OCI-LY7 (cell line): Measurements from ENCODE around the gene RASSF4. TPM values are rescaled to one million over a fixed set of nuclear protein-coding genes. Genes with fewer than 3 reads are reported as not detected.

ENCODE experiments used
- BruUV-seq: library from RNA; stranded (reverse); fragments of 400-500 nt; replicated peaks from 2 replicates; lab custom pipeline; 2021; lab: Mats Ljungman, UMichigan
- CTCF ChIA-PET: fragments of 300-600 bp; sonication (Branson Sonifier 250); formaldehyde crosslinking; loops from one replicate; lab custom pipeline; 2022; ENCODE audit warnings: antibody characterized with exemption; ENCODE audit not compliant: unreplicated experiment; lab: Charles Lee
- POLR2A ChIA-PET: fragments of 300-600 bp; sonication (Branson Sonifier 250); formaldehyde crosslinking; loops from one replicate; lab custom pipeline; 2022; ENCODE audit warnings: antibody characterized with exemption; lab: Charles Lee
- DNase-seq: peaks from one replicate; pipeline ENCODE4 v3.0.0-alpha.2; 2015; ENCODE audit warnings: low spot score
- H2AFZ ChIP-seq: fragments of 200-600 bp; sonication (generic), shearing (Covaris generic); 2 replicates; pipeline ENCODE4 v1.6.1; 2014; ENCODE audit warnings: mild to moderate bottlenecking, antibody characterized with exemption, low read length, moderate library complexity
- H3K27ac ChIP-seq: fragments of 200-600 bp; sonication (generic); 2 replicates; pipeline ENCODE4 v1.5.1; 2014; ENCODE audit warnings: mixed run types, low read depth, mild to moderate bottlenecking, moderate library complexity, low read length, inconsistent platforms; ENCODE audit not compliant: poor library complexity, severe bottlenecking
- H3K36me3 ChIP-seq: fragments of 200-600 bp; sonication (generic); 2 replicates; pipeline ENCODE4 v1.6.1; 2014; ENCODE audit warnings: mild to moderate bottlenecking, antibody characterized with exemption, low read length, moderate library complexity, mixed read lengths; ENCODE audit not compliant: insufficient read depth
- H3K4me1 ChIP-seq: fragments of 200-600 bp; sonication (generic); 2 replicates; pipeline ENCODE4 v1.5.1; 2014; ENCODE audit warnings: mild to moderate bottlenecking, low read length; ENCODE audit not compliant: insufficient read depth, poor library complexity, severe bottlenecking
- H3K4me2 ChIP-seq: fragments of 200-600 bp; sonication (generic); 2 replicates; pipeline ENCODE4 v1.6.1; 2014; ENCODE audit warnings: mild to moderate bottlenecking, low read length
- H3K4me3 ChIP-seq: fragments of 200-600 bp; sonication (generic); 2 replicates; pipeline ENCODE4 v1.5.1; 2014; ENCODE audit warnings: mild to moderate bottlenecking, low read depth, low read length; ENCODE audit not compliant: poor library complexity, severe bottlenecking
- H3K79me2 ChIP-seq: fragments of 200-600 bp; sonication (generic); 2 replicates; pipeline ENCODE4 v1.6.1; 2016; ENCODE audit warnings: low read depth, mild to moderate bottlenecking, low read length, moderate library complexity, mixed read lengths; ENCODE audit not compliant: insufficient read depth
- H3K9me2 ChIP-seq: fragments of 200-600 bp; sonication (generic); 2 replicates; pipeline ENCODE4 v1.6.1; 2016; ENCODE audit warnings: mild to moderate bottlenecking, low read length, mixed read lengths; ENCODE audit not compliant: insufficient read depth
- H3K9me3 ChIP-seq: fragments of 200-600 bp; sonication (generic); 2 replicates; pipeline ENCODE4 v1.6.1; 2014; ENCODE audit warnings: mild to moderate bottlenecking, mixed run types, low read length, mixed read lengths
- H4K20me1 ChIP-seq: fragments of 200-600 bp; sonication (generic); 2 replicates; pipeline ENCODE4 v1.6.1; 2014; ENCODE audit warnings: mild to moderate bottlenecking, antibody characterized with exemption, low read length, moderate library complexity, mixed read lengths; ENCODE audit not compliant: insufficient read depth
- EZH2phosphoT487 ChIP-seq: fragments of 200-600 bp; sonication (generic); IDR thresholded peaks from 2 replicates; pipeline ENCODE4 v1.6.1; 2018; ENCODE audit warnings: low read depth, borderline replicate concordance, mild to moderate bottlenecking, mixed run types, antibody characterized with exemption, low read length, moderate library complexity, mixed read lengths
- intact Hi-C: fragments of 100-400 bp; cut with micrococcal nuclease; formaldehyde crosslinking; loops from one replicate; pipeline ENCODE4 v1.10.0; 2022; ENCODE audit not compliant: unreplicated experiment
- total RNA-seq, 2 experiments: library from RNA; depleted of rRNA in 1 of 2; stranded (reverse); fragments of >200 nt in 1 of 2; shearing (Covaris generic) in 1 of 2; gene quantifications; 2 replicates each; pipeline ENCODE4 v1.2.3, GENCODE V29; 2014 to 2022
- TF ChIP-seq, protein P1 (sequence below): fragments of 200-600 bp; sonication (generic); conservative IDR thresholded peaks from 2 replicates; pipeline ENCODE4 v1.5.1; 2014; ENCODE audit warnings: mild to moderate bottlenecking, antibody characterized with exemption, low read length, moderate library complexity, mixed read lengths

RASSF4 gene
- total RNA-seq, 2 experiments from 2014 or later = 2.6 to 5.3 TPM

DNA sequence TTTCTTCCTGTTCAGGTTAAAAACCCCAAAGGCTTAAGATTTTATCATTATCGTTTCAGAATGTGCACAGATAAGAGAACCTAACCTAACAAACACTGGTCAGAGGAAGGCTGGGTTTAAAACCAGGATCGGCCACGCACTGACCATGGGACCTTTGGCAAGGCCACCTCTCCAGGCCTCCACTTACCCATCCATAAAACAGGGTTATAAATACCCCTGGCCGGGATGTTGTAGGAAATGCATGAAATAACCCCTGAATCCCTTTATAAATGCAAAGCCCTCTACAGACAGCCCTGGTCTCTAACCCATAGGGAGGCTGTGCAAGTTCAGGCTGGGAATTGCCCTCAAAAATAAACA is 18.6 kb downstream of the RASSF4 start:
- POLR2A ChIA-PET = interaction anchor here (0.6 kb wide), 1 partner anchor 1116 kb away, joined by 3 read pairs; no protein-coding TSS in a partner anchor
- no peaks in the 10 kb centered on the region for H4K20me1 ChIP-seq
- no TSS peak for BruUV-seq
- no peaks in the 10 kb centered on the region for H3K9me3 ChIP-seq
- no peak overlapping the region for H3K4me2 ChIP-seq
- CTCF ChIA-PET = no interaction called here
- TF ChIP-seq, protein P1, sequence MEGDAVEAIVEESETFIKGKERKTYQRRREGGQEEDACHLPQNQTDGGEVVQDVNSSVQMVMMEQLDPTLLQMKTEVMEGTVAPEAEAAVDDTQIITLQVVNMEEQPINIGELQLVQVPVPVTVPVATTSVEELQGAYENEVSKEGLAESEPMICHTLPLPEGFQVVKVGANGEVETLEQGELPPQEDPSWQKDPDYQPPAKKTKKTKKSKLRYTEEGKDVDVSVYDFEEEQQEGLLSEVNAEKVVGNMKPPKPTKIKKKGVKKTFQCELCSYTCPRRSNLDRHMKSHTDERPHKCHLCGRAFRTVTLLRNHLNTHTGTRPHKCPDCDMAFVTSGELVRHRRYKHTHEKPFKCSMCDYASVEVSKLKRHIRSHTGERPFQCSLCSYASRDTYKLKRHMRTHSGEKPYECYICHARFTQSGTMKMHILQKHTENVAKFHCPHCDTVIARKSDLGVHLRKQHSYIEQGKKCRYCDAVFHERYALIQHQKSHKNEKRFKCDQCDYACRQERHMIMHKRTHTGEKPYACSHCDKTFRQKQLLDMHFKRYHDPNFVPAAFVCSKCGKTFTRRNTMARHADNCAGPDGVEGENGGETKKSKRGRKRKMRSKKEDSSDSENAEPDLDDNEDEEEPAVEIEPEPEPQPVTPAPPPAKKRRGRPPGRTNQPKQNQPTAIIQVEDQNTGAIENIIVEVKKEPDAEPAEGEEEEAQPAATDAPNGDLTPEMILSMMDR = no peak
- TF ChIP-seq EZH2phosphoT487 = no peak
- H3K27ac ChIP-seq = no peak overlapping the region
- H2AFZ ChIP-seq = no peak overlapping the region
- H3K36me3 ChIP-seq = no peaks in the 10 kb centered on the region
- DNase-seq = no peak
- H3K79me2 ChIP-seq = no peaks in the 10 kb centered on the region
- H3K9me2 ChIP-seq = no peaks in the 10 kb centered on the region
- no peak overlapping the region for H3K4me3 ChIP-seq
- peaks cover 16% of the 10 kb centered on the region for H3K4me1 ChIP-seq
- intact Hi-C loops = no loop called here

DNA sequence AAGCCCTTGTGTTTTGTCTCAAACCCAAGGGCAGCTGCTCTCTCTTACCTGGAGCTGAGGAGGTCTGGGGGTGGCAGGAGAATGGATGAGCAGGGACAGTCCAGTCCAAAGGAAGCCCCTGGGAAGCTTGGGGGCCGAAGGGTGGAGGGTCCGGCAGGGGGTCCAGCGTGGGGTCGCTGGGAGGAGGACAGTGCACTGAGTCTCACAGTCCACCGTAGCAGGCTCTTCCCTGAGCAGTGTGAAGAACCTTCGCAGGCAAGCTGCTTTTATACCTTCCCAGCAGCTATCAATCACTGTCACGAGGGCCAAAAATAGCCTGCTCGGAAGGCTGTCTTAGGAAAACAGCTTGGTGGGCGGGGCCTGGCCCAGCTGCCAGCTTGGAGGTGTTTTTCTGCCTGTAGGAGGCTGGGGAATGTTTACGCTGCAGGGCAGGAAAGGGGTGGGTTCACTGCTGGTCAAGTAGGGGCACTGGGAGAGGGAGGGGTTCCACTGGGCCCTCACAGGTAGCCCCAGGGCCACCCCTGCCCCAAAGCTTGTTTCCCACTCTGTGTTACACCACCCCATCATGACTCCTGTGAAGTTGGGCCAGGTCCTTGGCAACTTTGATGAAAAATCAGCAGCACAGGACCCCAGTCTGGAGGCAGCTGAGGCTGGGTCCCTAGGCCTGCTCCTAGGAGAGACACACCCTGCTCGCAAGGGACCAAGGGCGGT is 19.1 kb downstream of the RASSF4 start, which contains the start of gene DEPP1:
Gene DEPP1, minus strand, starts transcription at position 240 of the 711 bp plus-strand sequence. CDS start 779 bp downstream, outside the sequence.
- Histone ChIP-seq H2AFZ (no peak within 1 kb of the TSS), H3K4me3 (no peak within 1 kb of the TSS), H3K4me2 (no peak within 1 kb of the TSS), H3K36me3 (no peaks in the 10 kb centered on the region), H3K9me2 (no peaks in the 10 kb centered on the region), H3K79me2 (no peaks in the 10 kb centered on the region), H3K27ac (no peak within 1 kb of the TSS), H3K9me3 (no peaks in the 10 kb centered on the region), H3K4me1 (peaks cover 11% of the 10 kb centered on the region), H4K20me1 (no peaks in the 10 kb centered on the region)
- intact Hi-C loops = no loop called here
- TF ChIP-seq EZH2phosphoT487 = no peak
- TF ChIP-seq, protein P1 = no peak
- no TSS peak for BruUV-seq
- CTCF ChIA-PET = no interaction called here
- POLR2A ChIA-PET = interaction anchor here (0.6 kb wide), 1 partner anchor 1117 kb away, joined by 3 read pairs; no protein-coding TSS in a partner anchor
- DNase-seq = no peak
